ENCODE results near the gene RABGGTA.

RABGGTA gene

GRCh38 chr14:24279301-24280186, 8.1 kb upstream of the RABGGTA start:
- DNase-seq (ENCODE audit: extremely low read depth in 1 of 2, low read depth in 1 of 2): no peak

DNA sequence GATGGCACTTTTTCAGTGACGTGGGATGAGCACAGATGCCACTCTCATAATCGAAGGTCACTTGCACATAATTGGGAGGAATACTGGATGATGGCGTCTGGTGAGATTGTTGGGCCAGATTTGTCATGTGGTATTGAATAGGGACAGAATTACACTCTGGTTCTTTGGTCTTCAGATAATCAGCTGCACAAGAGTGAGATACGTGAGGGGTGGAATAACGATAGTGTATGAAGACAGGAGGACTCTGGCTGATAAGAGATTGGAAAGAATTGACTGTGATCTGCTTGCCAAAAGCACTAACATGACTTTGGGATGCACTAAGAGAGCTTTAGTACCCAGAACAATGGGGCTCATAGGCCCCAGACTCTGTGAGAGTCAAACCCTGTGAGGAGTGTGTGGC, 7.0 kb upstream of the RABGGTA start:
- no peak for DNase-seq (ENCODE audit: extremely low read depth in 1 of 2, low read depth in 1 of 2)

DNA sequence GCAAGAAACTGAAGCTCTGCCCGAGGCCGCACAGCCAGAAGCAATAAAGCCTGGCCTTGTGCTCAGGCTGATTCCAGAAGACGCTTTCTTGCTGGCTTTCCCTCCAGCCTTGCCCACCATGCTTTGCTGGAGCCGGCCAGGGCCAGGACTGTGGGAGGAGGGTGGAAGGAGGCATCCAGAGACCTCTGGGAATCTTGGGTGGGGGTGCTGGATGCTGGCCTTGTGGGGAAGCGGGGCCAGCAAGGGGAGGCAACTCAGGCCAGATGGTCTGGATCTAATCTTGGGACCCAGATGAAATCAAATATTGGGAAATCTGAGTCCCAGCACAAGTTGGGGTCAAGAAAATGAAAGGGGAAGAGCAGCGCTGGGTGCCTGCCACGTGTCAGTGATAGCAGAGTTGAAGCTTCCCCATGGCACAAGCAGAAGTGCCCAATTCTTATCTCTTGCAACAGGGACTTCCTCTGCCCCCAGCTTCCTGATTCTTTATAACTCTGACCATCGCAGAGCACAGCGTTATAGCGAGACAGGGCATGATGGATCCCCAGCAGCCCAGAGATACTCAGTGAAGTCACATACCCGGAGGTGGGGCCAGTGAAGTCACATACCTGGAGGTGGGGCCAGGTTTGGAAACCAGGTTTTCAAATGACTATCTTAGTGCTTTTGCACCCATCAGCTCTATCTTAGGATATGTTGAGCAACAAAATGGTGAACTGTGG, 6.4 kb upstream of the RABGGTA start:
- no peak for DNase-seq (ENCODE audit: extremely low read depth in 1 of 2, low read depth in 1 of 2)

GRCh38 chr14:24277071-24277470, 5.7 kb upstream of the RABGGTA start:
- DNase-seq (ENCODE audit: extremely low read depth in 1 of 2, low read depth in 1 of 2): no peak

DNA sequence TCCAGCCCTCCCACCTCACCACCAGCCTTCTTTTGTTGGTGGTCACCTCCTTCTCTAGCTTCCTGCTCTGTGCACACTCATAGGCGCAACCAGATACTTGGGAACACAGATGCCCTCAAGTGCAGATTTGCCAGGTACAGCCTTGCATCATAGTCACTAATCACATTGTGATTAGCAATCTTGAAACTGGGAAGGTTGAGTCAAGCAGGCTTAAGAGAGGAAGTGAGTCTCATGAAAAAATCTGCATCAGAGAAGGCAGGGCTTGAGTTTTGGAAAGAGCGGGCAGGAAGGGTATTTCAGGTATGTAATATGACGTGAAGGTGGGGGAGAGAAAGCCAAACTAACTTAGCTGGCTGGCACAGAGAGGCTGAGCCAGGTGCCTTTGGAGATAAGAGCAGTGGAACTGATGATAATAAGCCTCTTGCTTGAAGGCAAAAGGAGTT, 2.7 kb upstream of the RABGGTA start:
- no peak for DNase-seq (ENCODE audit: extremely low read depth in 1 of 2, low read depth in 1 of 2)

- DNase-seq (ENCODE audit: extremely low read depth in 1 of 2, low read depth in 1 of 2): no peak
Observed at GRCh38 chr14:24273422-24273998, 2.1 kb upstream of the RABGGTA start.

GRCh38 chr14:24272467-24272866, 1.1 kb upstream of the RABGGTA start:
- DNase-seq (ENCODE audit: extremely low read depth in 1 of 2, low read depth in 1 of 2): no peak

- DNase-seq (ENCODE audit: extremely low read depth in 1 of 2, low read depth in 1 of 2): no peak
Observed at GRCh38 chr14:24271834-24272263, 452 bp upstream of the RABGGTA start.

DNA sequence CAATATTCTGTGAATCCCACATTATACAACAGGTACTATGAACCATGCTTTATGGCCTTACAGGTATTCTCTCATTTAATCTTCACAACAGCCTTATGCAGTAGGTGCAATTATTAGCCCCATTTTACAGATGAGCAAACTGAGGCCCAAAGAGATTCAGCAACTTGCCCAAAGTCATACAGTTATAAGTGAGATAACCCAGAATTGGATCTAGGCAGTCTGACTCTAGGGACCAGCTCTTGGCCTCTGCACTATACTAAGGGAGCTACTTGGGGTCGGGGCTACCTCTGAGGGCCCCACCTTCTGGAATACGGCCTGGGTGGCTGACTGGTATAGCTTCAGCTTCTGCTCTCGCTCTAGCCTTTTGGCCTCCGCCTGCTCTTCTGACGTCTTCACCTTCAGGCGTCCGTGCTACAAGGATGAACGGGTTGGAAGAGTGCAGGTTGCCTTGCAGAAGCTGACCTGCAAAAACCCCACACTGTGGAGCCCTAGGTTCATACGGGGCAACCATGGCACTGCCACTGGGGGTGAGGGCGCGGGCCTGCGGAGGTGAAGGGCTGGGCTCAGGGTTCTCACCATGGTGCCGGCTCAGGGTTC, 762 bp downstream of the RABGGTA start:
- peak in 1 of 2 donors; percentile 3 for DNase-seq (ENCODE audit: extremely low read depth in 1 of 2, low read depth in 1 of 2)

GRCh38 chr14:24269910-24270536, 1.4 kb downstream of the RABGGTA start:
- DNase-seq (ENCODE audit: extremely low read depth in 1 of 2, low read depth in 1 of 2): no peak

- DNase-seq (ENCODE audit: extremely low read depth in 1 of 2, low read depth in 1 of 2): no peak
Observed at GRCh38 chr14:24269368-24269767, 2.0 kb downstream of the RABGGTA start.

GRCh38 chr14:24268225-24268624, 3.2 kb downstream of the RABGGTA start:
- no peak for DNase-seq (ENCODE audit: extremely low read depth in 1 of 2, low read depth in 1 of 2)

DNA sequence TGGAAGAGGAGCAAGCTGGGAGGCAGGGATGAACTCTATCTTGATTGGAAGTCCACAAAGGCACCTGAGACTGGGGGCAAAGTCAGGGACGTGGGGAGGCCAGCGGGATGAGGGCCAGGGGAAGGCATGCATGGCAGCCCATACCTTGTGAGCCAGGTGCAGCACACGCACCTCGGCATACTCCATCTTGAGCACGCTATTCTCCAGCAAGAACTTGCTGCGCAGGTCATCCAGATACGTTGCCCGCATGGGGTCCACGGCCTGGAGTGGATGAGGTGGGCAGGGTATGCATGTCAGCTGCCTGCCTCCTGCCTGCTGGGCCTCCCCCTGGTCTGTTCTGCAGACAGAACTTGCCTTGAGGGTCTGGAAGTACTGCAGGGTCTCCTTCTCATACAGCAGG, 3.9 kb downstream of the RABGGTA start:
- no peak for DNase-seq (ENCODE audit: extremely low read depth in 1 of 2, low read depth in 1 of 2)

DNA sequence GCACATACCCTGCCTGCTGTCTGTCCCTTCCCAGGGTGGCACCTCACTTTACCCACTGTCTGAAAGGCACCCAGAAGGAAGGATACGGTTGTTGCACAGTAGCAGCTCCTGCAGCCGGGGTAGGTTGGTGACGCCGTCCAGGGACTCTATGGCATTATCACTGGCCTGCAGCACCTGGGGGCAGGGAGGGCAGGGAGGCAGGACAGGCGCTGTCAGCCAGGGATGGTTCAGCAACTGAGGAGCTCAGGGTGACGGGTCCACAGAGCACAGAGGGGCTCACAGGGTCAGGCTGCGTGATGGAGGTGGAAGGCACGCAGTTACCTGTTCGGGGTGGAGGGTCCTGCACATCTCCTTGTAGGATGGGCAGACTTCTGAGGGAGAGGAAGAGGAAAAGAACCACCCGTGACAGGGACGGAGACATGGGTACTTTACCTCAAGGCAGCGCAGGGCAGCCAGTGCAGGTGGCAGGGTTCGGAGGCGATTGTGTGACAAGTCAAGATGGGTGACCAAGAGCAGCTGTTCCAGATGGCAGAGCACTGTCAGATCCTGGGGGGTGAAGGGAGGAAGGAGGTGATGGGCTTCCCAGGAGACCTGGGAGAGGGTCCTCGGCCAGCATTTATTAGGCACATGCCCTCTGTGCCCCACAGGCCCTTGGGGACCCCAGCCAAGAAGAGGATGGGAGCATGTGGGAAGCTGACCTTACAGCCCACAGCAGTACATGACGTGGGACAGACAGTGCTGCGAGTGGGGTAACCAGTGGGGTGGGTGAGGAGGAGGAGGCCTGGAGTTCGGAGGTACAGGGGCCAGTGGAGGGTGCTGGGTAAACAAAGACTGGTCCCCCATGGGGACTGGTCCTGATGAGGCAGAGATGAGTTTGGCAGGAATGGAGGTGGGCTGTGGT, 4.8 kb downstream of the RABGGTA start:
- DNase-seq (ENCODE audit: extremely low read depth in 1 of 2, low read depth in 1 of 2): no peak

- DNase-seq (ENCODE audit: extremely low read depth in 1 of 2, low read depth in 1 of 2): no peak
Observed at GRCh38 chr14:24264298-24264697, 7.1 kb downstream of the RABGGTA start.

GRCh38 chr14:24263848-24264247, 7.5 kb downstream of the RABGGTA start:
- DNase-seq (ENCODE audit: extremely low read depth in 1 of 2, low read depth in 1 of 2): no peak

DNA sequence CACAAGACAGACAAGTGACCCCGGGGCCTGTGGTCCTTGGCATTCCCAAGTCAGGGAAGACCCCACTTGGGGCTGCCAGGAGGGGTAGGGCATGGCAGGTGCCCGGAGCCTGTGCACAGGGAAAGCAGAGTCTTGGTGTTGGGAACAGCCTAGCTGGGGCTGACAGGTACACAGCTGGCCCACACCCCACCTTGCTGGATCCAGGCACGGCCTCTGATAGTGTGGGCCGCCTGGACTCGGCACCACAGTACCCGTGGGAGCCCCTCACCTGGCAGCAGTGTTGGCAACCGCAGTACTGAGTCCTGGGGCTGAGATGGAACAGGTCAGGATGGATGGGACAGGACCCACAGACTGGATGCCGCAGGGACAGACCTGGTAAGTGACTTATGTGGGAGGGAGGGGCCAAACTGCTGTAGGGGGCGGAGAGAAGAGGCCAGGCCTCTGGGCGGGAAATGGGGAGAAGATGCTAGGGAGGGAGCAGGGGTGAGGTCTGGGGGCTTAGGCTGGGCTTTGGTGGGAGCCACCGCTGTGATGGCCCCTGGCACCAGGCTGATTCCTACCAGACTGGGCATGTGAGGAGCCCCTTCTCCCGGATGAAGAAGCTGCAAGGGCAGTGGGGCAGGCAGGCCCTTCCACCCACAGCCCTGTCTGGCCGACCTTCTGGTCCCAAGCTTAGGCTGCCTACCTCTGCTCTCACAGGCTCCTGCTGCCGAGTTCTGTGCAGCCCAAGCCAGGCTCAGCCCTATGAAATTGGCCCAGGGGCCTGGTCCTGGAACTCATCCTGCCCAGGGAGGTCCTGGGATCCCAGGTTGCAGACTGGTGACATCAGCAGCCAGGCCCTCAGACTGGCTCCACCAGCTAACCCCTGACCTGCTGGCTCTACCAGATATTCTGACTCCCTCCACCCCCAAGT, 8.3 kb downstream of the RABGGTA start, which contains the start of gene TGM1:
TSS of gene TGM1 (minus strand) at position 357 of the 913 bp plus-strand sequence. CDS start 825 bp downstream, outside the sequence.
- DNase-seq (ENCODE audit: extremely low read depth in 1 of 2, low read depth in 1 of 2): no peak

- no peak for DNase-seq (ENCODE audit: extremely low read depth in 1 of 2, low read depth in 1 of 2)
Observed at GRCh38 chr14:24261969-24262327, 9.4 kb downstream of the RABGGTA start.

All from activated CD8-positive, alpha-beta memory T cell treated with anti-CD3 and anti-CD28 coated beads for 1 hour (primary cell).